Occipital lobe (tissue), 3 donors: ENCODE results near the gene TMEM243. TPM values are rescaled to one million over a fixed set of nuclear protein-coding genes. Genes with fewer than 3 reads are reported as not detected.

Source experiments
- DNase-seq: peaks from one replicate; lab custom pipeline; 2025; lab: John Stamatoyannopoulos, UW
- small RNA-seq: library from RNA; depleted of rRNA; stranded (forward); fragments of <200 nt; gene quantifications from one replicate; pipeline ENCODE3, GENCODE V24; 2014
- total RNA-seq: library from RNA; depleted of rRNA; stranded (reverse); fragments of >200 nt; gene quantifications from one replicate; pipeline ENCODE4 v1.2.3, GENCODE V29; 2014

The TMEM243 gene
- total RNA-seq, 1 donor from 2014 or later, result 7.3 TPM

DNA sequence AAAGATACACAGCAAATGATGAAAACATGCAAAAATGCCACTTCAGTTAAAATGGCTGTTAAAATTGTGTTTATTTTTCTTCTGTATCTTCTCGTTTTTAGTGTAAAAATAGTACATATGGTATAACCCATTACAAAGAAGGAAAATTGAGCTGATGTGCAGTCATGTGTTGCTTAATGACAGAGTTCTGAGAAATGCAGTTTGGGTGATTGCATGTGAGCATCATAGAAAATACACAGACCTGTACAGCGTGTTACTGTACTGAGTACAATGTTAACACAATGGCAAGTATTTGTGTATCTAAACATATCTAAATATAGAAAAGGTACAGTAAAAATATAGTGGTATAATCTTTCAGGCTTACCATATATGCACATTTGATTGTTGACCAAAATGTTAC is 60.0 kb downstream of the TMEM243 start:
- no peak for DNase-seq

DNA sequence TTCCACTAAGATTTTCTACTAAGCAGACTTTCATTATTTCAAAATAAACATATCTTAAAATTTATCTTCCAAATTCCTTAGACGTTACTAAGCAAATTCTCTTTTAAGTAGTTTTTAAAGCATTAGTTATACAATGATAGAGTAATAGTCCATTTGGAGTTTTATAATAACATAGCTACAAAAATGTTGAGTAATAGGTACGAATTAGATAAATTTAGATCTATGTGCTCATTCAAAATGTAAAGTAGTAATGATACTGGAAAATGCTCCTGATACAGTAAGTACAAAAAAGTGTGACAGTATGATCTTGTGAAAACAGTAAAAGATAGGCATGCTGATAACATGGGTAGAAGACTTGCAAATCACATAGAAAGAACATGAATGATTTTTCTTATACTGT is 62.8 kb downstream of the TMEM243 start:
- no peak for DNase-seq

DNA sequence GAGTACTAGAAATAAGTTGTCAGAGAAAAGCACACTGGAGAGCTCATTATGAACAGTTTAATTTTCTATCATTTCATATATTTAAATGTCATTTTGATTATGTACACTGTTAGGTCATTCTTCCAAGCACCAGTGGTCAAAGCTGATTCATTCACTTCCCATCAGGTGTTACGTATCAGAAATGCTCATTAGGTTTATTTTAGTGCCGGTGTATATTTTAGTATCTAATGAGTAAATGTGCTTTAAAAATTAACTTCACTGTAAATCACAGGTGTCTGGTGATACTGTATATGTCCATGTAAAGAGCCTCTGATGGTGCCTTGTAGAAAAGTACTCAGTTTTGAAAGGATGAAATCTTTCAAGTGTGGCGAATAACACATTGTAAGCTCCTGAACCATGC is 63.7 kb downstream of the TMEM243 start:
- DNase-seq, result no peak

DNA sequence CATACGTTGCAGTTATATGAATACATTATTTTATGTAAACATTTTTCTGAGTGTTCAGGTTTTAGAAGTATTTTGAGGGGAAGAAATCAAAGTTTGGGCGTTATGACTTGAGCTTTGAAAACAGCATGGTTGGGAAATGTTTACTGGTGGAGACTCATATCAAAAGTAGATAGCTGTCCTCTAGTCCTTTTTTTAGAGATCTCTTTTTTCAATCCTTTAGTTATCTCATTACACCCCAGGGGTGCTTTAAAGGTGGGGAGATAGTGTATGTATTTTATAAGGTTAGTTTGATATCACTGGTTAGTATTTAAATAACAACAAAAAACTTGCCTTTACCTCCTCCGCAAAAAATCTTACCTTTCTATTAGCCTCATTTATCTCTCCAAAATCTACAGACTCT is 65.0 kb downstream of the TMEM243 start:
- no peak for DNase-seq

DNA sequence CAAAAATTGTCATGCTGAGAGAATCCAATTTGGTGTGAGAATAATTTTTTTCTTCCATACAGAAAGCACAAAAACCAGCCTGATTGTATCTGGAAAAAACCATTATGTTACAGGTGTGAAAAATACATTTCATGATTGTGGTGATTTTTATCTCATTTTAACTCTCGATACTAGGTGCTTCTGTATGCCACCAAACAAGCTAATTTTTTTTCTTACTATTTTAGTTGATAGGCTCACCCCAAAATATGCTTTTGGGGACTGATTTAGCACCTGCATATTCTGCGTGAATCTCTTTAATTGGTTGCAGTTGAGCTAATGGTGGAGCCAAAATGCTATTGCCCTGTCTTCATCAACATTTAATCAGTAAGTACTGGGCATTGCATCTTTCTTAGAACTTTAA is 65.4 kb downstream of the TMEM243 start:
- no peak for DNase-seq

DNA sequence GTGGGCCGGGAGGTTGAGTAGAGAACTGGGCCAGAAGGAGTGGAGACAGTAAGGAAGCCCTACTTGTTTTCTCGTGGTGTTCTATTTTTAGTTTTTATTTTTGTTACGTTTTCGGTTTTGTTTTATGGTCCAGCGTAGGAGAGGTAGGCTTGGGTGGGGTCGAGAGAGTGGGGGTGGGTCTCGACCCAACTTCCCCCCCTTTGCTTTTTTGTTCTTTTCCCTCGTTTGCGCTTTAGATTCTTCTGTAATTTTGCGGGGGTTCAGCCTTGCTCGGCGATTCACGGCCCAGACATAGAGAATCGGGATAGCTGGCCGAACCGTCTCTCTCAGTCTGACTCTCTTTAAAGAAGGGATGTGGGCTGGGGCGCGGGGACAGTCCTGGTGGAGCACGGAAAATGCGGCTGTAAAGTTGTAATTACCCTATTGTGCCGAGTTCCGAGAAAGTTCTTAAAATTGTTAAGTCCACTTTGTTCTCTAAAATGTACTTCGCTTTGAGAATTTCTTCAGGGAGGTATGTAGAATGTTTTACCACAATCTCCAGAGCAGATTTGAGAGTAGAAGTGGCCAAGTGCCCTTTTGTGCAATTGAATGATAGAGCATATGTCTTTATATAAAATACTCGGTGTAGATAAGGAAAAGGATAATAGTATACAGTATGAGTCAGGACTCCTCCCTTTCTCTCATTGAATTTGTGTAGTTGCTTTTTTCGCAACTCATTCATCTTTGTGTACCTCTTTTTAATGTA is 66.5 kb downstream of the TMEM243 start:
- DNase-seq, result peak; percentile 18

DNA sequence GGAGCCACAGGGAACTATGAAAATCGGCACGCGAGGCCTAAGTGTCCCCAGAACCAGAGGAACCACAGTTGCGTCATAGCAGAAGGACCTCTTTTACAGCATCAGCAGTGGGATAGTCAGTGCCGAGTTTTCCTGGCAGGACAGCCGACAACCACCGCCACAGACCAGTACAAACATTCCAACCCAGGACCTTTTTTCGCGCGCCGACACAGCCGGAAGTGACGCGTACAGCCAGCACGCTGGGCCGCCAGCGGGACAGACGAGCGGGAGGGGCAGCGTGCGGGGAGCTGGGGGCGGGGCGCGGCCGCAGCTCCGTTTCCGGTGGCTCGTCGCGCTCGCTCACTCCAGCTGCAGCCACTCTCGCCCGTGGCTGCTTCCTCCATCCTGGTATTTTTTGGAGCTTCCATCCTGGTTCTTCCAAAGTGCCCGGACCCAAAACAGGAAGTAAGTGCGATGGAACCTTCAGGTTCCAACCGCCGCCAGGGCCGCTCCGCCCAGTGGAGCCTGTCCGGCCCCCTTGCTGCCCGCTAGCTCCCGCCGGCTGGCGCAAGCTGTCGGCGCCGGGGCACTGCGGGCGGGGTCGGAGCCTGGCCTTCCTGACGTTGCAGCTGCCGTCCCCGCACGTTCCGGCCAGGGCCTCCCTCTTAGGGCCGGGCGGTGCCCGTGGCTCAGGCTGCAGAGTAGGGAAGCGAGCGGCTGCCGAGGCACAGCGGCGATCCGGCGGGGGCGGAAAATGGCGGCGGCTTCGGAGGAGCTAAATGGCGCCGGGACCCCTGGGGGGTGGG is 67.2 kb downstream of the TMEM243 start, which contains the start of gene DMTF1:
Gene DMTF1 (plus strand): TSS at position 342 of the 785 bp plus-strand sequence. CDS start 12,489 bp downstream, outside the sequence.
- peak; percentile 94 for DNase-seq

DNA sequence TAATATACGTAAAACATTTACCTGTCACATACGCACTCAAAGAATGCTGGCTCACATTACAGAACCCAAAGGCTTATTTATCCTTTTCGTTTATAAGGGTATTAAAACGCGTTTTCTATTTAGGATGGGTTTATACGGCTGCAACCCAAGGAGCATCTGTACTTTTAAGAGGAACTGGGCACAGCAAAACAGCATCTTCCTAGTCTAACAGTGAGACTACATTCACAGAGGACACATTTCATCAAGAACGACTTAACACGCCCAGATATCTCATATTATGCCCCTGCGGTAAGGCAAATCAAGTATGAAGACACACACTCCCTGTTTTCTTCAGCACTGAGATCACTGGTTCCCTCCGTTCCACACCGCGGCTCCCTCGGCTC is 67.8 kb downstream of the TMEM243 start:
- DNase-seq, result no peak

DNA sequence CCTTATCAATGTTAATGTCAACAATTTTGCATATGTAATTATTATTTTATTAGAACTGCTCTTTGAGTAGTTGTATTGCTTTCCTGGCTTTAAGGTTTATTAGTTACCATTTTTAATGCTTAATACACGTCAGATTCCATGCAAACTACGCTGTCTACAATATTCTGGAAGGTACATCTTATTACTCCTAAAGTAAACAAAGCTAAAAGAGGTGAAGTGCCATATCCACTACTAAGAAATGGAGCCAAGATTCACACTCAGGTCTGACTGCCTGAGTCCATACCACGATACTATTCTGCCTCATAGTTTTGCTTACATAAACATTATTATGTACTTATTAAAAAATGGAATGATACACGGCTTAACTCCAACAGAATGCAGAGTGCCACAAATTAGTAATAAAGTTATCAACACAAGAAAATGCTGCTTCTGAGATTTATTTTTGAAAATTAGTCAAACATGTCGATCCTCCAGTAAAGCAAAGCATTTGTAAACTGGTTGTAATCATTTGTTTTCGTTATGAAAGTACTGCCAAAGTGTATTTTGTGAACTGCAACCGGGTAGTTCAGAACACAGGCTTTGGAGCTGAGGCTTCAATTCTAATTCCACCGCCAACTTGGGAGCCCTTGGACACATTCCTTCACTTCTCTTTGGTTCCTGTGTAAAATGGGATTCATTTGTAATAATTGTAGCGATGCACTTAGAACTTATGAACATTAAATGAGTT is 68.4 kb downstream of the TMEM243 start:
- no peak for DNase-seq

DNA sequence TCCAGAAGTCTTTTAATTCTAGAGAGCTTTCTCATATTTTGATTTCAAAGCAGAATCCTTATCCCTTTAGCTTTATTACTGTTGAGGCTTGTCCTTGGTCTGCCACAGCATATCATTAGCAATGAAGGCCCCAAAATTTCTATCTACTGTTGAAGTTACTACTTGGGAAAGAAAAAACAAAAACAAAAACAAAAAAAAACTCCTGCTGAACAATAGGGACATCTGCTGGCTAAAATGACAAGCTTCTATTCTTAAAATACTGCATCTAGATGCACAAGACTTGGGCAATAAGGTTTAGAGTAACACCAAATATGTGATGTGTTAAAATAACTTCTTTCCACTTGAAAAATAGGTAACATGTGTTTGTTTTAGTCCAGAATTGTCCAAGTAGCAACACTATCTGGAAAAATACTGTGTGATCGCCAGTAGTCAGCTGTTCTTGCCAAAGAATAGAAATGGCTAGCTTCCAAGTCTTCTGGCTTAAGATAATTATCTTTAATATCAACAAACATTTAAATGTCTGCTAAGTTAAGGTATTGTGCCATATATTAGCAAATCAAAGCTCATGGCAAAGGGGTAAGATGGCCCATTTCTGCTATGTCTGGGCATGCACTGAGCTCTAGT is 71.1 kb downstream of the TMEM243 start:
- DNase-seq, result no peak

DNA sequence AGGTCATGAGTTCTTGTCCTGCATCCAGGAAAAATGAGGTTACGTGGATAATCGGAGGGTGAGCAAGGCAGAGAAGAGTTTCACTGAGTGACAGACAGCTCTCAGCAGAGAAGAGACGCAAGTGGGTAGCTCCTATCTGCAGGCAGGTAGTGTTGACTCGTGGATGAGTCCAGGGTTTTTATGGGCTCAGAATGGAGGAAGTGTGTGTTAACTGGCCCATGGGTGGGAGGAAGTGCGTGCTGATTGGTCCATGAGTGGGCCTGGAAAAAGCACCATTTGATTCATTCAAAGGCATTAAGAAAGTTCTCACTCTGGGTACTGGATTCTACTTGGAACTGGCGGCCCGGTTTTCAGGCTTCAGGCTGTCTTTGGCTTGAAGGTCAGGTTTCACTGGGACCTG is 72.0 kb downstream of the TMEM243 start:
- no peak for DNase-seq

DNA sequence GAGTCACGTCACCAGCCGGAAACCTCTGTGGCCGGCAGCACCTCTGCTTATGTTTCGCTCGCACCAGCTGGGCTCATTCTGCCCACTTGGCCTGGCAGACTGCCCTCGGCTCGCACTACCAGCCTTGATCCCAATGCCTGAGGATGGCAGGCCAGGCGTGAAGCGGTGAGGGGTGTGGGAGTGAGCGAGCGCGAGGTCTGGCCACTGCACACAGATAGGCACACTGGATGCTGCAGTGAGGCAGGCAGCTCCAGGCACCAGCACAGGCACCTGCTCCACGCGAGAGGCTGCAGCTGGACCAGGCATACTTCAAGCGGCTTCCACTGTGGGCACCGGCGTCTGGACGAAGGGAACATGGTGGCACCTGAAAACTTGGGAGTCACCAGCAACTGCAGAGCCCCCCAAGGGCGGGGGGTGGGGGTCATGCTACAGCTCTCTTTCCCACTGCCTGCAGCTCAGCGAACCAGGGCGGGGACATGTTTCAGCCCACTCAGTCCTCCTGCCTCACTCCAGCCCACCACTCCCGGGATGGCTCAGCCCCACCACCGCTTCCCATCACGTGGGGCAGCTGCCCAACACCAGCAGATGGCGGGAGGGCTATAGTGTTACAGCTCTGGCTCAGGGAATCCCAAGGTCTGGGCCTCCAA is 72.7 kb downstream of the TMEM243 start:
- DNase-seq, result no peak

Small RNA genes lying within 50 kb of the gene (small RNA-seq; reads per million reads assigned to genes)
- gene RF00019, result not detected
- not detected for gene RF02271

Other genes with a start within 250 kb of the TMEM243 start
- gene ELAPOR2, start 160.1 kb downstream of the TMEM243 start, total RNA-seq, result 41.8 TPM
- 200 TPM for gene DMTF1, start 67.3 kb downstream of the TMEM243 start, total RNA-seq
- gene CROT, start 125.9 kb upstream of the TMEM243 start, total RNA-seq, result 19.2 TPM